Stimulated activated naive CD8-positive, alpha-beta T cell treated with anti-CD3 and anti-CD28 coated beads, Interleukin-15, Interleukin-2, amounts not matched to agents 100 ng/mL and 50 ng/mL, for 24 hours (primary cell): ENCODE results near the gene SEMA6B.
"Not testable (repeated sequence)": the region's sequence is repeated elsewhere in the genome, so short reads cannot be mapped to it uniquely, and the experiment has no call there.

Experiments
- H3K27ac Mint-ChIP-seq: one replicate; pipeline ENCODE4 v1.8.0; 2021; ENCODE audit warnings: mild to moderate bottlenecking, mixed read lengths
- H3K27me3 Mint-ChIP-seq: one replicate; pipeline ENCODE4 v1.8.0; 2021; ENCODE audit warnings: mixed read lengths
- H3K36me3 Mint-ChIP-seq: one replicate; pipeline ENCODE4 v1.8.0; 2021; ENCODE audit warnings: low read depth, mixed read lengths
- H3K4me1 Mint-ChIP-seq: one replicate; pipeline ENCODE4 v1.8.0; 2021; ENCODE audit warnings: low read depth, mixed read lengths
- H3K4me3 Mint-ChIP-seq: one replicate; pipeline ENCODE4 v1.8.0; 2021; ENCODE audit warnings: mild to moderate bottlenecking, mixed read lengths
- H3K9me3 Mint-ChIP-seq: one replicate; pipeline ENCODE4 v1.8.0; 2021; ENCODE audit warnings: mixed read lengths

Gene SEMA6B, protein sequence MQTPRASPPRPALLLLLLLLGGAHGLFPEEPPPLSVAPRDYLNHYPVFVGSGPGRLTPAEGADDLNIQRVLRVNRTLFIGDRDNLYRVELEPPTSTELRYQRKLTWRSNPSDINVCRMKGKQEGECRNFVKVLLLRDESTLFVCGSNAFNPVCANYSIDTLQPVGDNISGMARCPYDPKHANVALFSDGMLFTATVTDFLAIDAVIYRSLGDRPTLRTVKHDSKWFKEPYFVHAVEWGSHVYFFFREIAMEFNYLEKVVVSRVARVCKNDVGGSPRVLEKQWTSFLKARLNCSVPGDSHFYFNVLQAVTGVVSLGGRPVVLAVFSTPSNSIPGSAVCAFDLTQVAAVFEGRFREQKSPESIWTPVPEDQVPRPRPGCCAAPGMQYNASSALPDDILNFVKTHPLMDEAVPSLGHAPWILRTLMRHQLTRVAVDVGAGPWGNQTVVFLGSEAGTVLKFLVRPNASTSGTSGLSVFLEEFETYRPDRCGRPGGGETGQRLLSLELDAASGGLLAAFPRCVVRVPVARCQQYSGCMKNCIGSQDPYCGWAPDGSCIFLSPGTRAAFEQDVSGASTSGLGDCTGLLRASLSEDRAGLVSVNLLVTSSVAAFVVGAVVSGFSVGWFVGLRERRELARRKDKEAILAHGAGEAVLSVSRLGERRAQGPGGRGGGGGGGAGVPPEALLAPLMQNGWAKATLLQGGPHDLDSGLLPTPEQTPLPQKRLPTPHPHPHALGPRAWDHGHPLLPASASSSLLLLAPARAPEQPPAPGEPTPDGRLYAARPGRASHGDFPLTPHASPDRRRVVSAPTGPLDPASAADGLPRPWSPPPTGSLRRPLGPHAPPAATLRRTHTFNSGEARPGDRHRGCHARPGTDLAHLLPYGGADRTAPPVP

DNA sequence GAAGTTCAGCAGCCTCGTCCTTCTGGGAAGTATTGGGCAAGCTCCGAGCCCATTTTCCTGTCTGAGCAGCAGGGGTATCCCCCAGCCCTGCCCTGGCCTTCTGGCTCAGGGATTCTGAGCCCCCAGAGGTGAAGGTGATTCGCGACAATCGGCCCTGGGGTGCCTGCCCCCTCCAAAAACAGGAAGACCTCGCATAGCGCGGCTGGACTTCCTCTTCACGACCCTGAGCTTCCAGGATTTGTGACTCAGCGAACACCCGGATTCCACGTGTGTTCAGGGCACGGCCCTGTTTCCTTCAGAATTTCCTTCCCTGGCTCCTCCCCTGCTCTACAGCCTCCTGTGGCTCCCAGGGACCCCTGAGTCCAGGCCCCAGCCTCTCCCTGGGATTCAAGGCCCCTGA is at the start of gene SEMA6B:
Gene SEMA6B, minus strand, starts transcription at position 116 of the 400 bp plus-strand sequence. CDS start 1,227 bp downstream, outside the sequence.
- Mint-ChIP-seq H3K4me3 (no peak within 1 kb of the TSS), H3K36me3 (no peaks in the 10 kb centered on the region), H3K27me3 (no peaks in the 10 kb centered on the region), H3K4me1 (no peaks in the 10 kb centered on the region), H3K27ac (no peak within 1 kb of the TSS), H3K9me3 (no peaks in the 10 kb centered on the region)

DNA sequence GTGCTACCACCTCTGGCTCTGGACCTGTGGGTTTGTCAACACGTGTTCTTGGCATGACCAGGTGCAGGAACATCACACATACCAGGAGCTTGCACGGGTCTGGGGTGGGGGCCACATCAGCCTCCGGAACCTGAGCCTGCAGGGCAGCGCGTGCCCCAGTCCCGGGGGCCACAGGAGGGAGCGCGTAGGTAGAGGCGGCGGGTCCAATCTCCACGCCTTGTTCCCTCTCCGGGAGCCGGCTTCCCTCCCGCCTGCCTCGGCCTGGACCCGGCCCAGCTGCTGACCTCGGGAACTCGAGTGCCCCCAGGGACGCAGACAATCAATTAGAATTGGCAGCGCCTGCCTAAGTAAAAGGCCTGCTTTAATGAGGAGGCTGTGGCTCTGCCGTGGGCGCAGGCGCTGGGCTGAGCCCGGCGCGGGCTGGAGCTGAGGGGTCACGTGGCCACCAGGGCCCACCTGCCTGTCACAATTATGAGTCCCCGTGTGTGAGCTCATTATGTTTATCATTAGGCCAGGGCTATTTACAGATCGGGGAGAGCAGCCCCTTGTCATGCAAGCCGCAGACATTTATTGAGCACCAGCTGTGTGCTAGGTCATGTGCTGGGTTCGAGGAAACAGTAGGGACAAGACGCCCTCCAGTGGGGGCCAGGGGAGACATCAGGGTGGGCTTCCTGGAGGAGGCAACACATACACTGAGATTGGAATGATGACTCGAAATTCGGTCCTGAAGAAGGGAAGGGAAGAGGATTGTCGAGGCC is 47.6 kb upstream of the SEMA6B start:
- Mint-ChIP-seq H3K27ac (no peak overlapping the region), H3K36me3 (no peaks in the 10 kb centered on the region), H3K4me1 (no peaks in the 10 kb centered on the region), H3K9me3 (no peaks in the 10 kb centered on the region), H3K27me3 (peaks cover 20% of the 10 kb centered on the region), H3K4me3 (no peak overlapping the region)

DNA sequence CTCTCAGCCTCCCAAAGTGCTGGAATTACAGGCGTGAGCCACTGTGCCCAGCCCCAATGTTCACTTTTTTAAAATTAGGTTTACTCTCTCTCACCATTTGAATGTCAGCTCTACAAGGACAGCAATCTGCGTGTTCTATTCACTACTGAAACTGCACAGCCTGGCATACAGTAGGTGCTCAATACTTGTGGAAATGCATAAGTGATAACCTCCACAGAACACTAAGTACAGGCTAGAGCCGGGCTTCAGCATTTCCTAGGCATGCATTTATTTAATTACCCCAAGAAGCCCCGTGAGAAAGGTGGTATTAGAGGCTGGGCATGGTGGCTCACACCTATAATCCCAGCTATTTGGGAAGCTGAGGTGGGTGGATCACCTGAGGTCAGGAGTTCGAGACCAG is 46.7 kb upstream of the SEMA6B start:
- H3K27ac Mint-ChIP-seq, result no peak overlapping the region
- peaks cover 25% of the 10 kb centered on the region for H3K27me3 Mint-ChIP-seq
- no peaks in the 10 kb centered on the region for H3K9me3 Mint-ChIP-seq
- H3K4me3 Mint-ChIP-seq, result no peak overlapping the region
- no peaks in the 10 kb centered on the region for H3K4me1 Mint-ChIP-seq
- no peaks in the 10 kb centered on the region for H3K36me3 Mint-ChIP-seq

DNA sequence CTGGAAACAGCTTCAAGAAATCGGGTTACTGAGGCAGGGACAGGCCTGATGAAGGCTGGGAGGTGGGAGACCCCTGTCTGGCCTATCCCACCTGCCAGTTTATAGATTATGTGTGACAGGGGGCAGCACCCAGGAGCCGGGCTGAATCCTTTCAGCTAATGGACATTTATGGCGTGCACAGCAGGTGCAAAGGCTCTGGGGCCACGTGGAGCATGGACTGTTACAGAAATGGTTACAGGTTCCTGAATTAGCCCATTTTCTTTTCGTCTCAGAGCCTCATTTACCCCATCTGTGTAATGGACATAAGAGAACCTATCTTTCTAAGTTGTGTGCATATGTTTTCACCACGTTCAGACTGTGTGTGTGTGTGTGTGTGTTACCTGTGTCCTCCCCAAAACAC is 45.4 kb upstream of the SEMA6B start:
- no peak overlapping the region for H3K27ac Mint-ChIP-seq
- H3K4me3 Mint-ChIP-seq, result no peak overlapping the region
- no peaks in the 10 kb centered on the region for H3K36me3 Mint-ChIP-seq
- H3K4me1 Mint-ChIP-seq, result no peaks in the 10 kb centered on the region
- peaks cover 16% of the 10 kb centered on the region for H3K27me3 Mint-ChIP-seq
- H3K9me3 Mint-ChIP-seq, result no peaks in the 10 kb centered on the region

DNA sequence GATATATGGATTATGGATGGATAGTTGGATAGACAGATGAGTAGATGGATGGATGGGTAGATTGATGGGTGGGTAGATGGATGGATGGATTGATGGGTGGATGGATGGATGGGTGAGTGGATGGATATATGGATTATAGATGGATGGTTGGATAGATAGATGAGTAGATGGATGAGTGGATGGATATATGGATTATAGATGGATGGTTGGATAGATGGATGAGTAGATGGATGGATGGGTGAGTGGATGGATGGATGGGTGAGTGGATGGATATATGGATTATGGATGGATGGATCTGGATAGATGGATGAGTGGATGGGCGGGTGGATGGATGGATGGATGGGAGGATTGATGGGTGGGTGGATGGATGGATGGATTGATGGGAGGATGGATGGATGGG is 43.4 kb upstream of the SEMA6B start:
- Mint-ChIP-seq H3K9me3 (no peaks in the 10 kb centered on the region), H3K27ac (no peak overlapping the region), H3K4me1 (peaks cover 8% of the 10 kb centered on the region), H3K36me3 (no peaks in the 10 kb centered on the region), H3K27me3 (peaks cover 25% of the 10 kb centered on the region), H3K4me3 (no peak overlapping the region)

DNA sequence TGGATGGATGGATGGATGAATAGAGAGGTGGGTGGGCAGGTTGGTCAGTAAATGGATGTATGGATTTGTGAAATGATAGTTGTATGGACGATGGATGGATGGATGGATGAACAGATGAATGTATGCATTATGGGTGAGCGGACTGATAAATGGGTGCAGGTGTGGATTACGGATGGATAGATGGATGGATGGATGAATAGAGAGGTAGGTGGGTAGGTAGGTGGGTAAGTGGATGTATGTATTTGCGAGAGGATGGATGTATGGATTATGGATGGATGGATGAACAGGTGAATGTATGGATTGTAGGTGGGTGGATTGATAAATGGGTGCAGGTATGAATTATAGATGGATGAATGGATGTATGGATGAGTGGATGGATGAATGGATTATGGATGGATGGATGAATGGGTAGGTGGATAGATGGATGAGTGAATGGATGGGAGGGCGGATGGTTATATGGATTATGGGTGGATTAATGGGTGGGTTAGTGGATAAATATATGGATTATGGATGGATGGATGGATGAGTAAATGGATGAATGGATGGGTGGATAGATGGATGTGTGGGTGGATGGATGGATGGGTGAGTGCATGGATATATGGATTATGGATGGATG is 42.8 kb upstream of the SEMA6B start:
- H3K27ac Mint-ChIP-seq, result no peak overlapping the region
- H3K4me1 Mint-ChIP-seq, result peaks cover 8% of the 10 kb centered on the region
- H3K27me3 Mint-ChIP-seq, result peaks cover 24% of the 10 kb centered on the region
- H3K36me3 Mint-ChIP-seq, result no peaks in the 10 kb centered on the region
- no peak overlapping the region for H3K4me3 Mint-ChIP-seq
- no peaks in the 10 kb centered on the region for H3K9me3 Mint-ChIP-seq

DNA sequence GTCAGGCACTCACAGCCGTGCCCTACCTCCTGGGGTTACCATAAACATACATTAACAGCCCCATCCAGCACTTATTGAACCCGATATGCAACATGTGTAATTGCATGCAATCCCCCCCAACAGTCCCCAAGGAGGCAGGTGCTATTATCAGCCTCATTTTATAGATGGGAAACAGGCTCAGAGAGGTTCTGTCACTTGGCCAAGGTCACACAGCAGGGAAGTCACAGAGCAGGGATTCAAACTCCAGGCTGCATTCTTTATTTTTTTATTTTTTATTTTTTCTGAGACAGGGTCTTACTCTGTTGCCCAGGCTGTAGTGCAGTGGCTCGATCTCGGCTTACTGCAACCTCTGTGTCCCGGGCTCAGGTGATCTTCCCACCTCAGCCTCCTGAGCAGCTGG is 41.4 kb upstream of the SEMA6B start:
- Mint-ChIP-seq H3K27ac (no peak overlapping the region), H3K36me3 (no peaks in the 10 kb centered on the region)

DNA sequence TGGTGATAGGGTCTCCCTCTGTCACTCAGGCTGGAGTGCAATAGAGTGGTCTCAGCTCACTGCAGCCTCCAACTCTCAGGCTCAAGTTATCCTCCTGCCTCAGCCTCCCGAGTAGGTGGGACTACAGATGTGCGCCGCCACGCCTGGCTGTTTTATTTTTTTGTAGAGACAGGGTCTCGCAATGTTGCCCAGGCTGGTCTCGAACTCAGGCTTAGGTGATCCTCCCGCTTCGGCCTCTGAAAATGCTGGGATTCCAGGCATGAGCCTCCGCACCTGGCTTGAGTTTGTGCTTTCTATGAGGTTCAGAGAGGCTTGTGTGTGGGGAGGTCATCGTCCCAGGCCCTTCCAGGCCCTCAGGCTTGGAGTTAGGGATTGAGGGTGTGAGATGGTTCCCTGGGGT is 40.6 kb upstream of the SEMA6B start:
- H3K27me3 Mint-ChIP-seq, result peaks cover 28% of the 10 kb centered on the region
- H3K36me3 Mint-ChIP-seq, result no peaks in the 10 kb centered on the region
- H3K4me3 Mint-ChIP-seq, result no peak overlapping the region
- H3K9me3 Mint-ChIP-seq, result no peaks in the 10 kb centered on the region
- peaks cover 8% of the 10 kb centered on the region for H3K4me1 Mint-ChIP-seq
- no peak overlapping the region for H3K27ac Mint-ChIP-seq

More for the DNA sequence above, 41.4 kb upstream of the SEMA6B start:
- Mint-ChIP-seq H3K9me3 (no peaks in the 10 kb centered on the region), H3K4me1 (peaks cover 8% of the 10 kb centered on the region), H3K4me3 (no peak overlapping the region), H3K27me3 (peaks cover 25% of the 10 kb centered on the region)

DNA sequence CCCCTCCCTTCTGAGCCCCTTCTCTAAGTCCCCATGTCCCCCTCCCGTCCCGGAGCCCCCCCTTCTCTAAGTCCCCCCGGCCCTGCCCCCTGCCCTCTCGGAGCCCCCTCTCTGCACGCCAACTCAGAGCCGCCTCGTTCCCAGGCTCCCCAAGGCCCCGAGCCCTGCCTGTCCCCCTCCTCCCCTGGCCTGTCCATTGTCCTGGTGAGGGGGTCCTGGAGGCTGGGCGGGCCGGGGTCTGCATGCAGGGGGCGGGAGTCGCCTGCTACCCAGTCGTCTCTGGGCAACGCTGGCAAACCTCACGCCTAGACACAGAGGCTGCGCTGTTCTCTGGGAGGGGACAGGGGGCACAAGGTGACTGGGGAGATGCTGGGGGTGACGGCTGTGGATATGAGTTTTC is 39.2 kb upstream of the SEMA6B start:
- Mint-ChIP-seq H3K36me3 (no peaks in the 10 kb centered on the region), H3K27ac (no peak overlapping the region), H3K27me3 (peaks cover 37% of the 10 kb centered on the region), H3K9me3 (no peaks in the 10 kb centered on the region), H3K4me3 (no peak overlapping the region), H3K4me1 (peaks cover 8% of the 10 kb centered on the region)

DNA sequence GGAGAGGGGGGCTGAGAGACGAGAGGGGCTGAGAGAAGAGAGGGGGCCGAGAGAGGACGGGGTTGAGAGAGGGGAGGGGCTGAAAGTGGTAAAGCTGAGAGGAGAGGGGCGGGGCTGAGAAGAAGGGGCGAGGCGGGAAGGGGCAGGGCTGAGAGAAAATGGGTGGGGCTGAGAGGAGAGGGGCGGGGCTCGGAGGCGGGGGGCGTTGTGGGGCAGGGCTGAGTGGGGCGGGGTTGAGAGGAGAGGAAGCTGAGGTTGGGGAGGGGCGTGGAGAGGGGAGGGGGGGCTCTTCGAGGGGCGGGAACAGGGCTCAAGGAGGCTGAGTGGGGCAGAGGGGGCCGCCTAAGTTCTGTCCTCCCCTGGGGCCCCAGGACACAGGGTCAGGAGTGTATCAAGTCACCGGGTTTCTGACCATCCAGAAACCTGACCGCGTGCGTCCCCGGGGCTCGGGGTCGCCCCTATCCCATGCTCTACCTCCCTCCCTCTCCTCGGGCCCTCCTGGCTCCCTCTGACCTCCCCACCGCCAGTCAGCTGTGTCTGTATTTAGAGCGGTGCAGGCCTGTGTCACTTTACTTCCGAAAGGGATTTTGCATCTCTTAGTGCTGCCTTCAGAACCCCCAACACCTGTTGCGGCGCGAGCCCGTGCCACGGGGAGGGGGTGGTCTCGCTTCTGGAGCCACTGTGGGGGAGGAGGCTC is 38.6 kb upstream of the SEMA6B start:
- H3K36me3 Mint-ChIP-seq, result no peaks in the 10 kb centered on the region
- peaks cover 37% of the 10 kb centered on the region for H3K27me3 Mint-ChIP-seq
- H3K4me1 Mint-ChIP-seq, result peaks cover 8% of the 10 kb centered on the region
- H3K9me3 Mint-ChIP-seq, result no peaks in the 10 kb centered on the region
- H3K4me3 Mint-ChIP-seq, result no peak overlapping the region
- H3K27ac Mint-ChIP-seq, result no peak overlapping the region

DNA sequence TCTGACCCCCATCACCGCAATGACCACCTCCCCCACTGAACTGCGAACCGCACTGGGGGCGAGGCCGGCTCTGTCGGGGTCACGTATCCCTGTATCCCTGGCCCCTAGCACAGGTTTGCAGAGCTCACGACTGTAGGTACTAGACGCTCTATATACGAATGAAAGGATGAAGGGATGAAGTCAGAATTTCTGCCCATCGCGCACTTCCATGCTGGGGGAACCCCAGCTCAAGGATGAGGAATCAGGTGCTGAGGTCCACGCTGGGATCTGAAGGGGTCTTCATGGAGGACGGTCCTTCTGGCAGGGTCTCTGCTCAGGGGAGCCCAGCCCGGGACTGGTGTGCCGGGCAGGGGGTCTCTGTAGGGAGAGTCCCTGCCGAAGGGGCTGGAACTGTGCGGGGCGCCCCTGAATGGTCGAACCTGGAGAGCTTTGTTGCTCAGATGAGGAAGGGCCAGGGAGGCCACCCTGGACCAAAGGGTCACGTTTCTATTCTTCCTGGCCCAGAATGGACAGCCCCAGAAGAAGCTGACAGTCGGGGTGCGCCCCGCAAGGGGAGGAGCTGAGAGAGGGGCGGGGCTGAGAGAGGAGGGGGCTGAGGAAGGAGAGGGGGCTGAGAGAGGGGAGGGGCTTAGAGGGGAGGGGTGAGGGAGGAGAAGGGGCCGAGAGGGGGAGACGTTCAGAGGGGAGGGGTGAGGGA is 37.9 kb upstream of the SEMA6B start:
- no peaks in the 10 kb centered on the region for H3K36me3 Mint-ChIP-seq
- peaks cover 8% of the 10 kb centered on the region for H3K4me1 Mint-ChIP-seq
- peaks cover 37% of the 10 kb centered on the region for H3K27me3 Mint-ChIP-seq
- H3K4me3 Mint-ChIP-seq, result no peak overlapping the region
- H3K27ac Mint-ChIP-seq, result no peak overlapping the region
- no peaks in the 10 kb centered on the region for H3K9me3 Mint-ChIP-seq

DNA sequence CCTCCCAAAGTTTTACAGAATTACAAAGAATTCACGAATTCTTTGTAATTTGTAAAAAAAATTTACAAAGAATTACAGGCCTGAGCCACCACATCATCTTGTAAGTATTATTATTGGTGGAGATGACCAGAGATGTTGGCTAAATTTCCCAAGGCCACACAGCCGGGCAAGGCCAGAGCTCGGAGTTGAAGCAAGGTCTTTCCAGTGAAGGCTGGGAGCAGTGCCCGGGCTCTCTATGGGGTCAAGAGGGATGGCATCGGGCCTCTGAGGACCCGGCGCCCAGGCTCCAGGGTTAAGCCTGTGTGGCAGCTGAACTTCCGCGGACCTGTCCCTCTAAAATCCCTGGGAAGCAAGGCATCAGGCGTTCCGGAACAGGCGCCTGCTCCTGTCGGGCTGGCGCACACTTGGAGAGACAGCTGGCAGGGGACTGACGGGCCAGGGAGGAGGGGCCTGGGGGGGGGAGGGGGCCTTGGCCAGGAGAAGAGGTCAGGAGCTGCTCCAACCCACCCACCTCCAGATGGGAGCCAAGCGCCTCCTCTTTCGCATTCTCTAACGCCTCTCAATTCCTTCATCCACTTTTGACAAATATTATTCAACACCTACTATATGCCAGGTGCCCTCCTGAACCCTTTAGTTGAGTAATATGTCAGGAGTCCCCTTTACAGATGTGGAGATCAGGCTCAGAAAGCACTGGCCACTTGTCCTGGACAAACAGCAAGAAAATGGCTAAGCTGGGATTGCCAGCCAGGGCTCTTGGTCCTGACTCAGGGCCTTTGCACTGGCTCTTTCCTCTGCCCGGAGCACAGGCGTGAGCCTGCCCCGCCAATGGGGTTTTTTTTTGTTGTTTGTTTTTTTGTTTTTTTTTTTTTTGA is 36.8 kb upstream of the SEMA6B start:
- H3K9me3 Mint-ChIP-seq, result no peaks in the 10 kb centered on the region
- peaks cover 39% of the 10 kb centered on the region for H3K27me3 Mint-ChIP-seq
- H3K27ac Mint-ChIP-seq, result no peak overlapping the region

DNA sequence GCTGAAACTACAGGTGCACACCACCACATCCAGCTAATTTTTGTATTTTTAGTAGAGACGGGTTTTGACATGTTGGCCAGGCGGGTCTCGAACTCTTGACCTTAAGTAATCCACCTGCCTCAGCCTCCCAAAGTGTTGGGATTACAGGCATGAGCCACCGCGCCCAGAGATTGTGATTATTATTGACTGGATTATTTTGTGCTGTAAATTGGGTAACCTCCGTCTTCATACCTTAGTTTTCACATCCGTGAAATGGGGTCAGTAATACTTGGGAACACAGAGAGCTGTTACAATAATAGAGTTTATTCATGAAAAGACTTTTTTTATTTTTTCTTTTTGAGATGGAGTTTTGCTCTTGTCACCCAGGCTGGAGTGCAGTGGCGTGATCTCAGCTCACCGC is 35.7 kb upstream of the SEMA6B start:
- H3K27ac Mint-ChIP-seq, H3K9me3 Mint-ChIP-seq: not testable (repeated sequence)
- peaks cover 47% of the 10 kb centered on the region for H3K27me3 Mint-ChIP-seq

More for the DNA sequence above, 36.8 kb upstream of the SEMA6B start:
- H3K4me3 Mint-ChIP-seq, result no peak overlapping the region
- no peaks in the 10 kb centered on the region for H3K36me3 Mint-ChIP-seq
- peaks cover 8% of the 10 kb centered on the region for H3K4me1 Mint-ChIP-seq

More for the DNA sequence above, 35.7 kb upstream of the SEMA6B start:
- not testable (repeated sequence) for H3K4me3 Mint-ChIP-seq, H3K36me3 Mint-ChIP-seq, H3K4me1 Mint-ChIP-seq
